C4-2B (cell line): ENCODE results near the gene MYH15.

ENCODE experiments used
- H3K27ac ChIP-seq: fragments of 450-650 bp; 2 replicates; pipeline ENCODE4 v1.5.1; 2017
- CTCF ChIP-seq: fragments of 450-650 bp; conservative IDR thresholded peaks from 2 replicates; pipeline ENCODE4 v1.5.1; 2017; ENCODE audit warnings: mild to moderate bottlenecking
- ZFX ChIP-seq: fragments of 450-650 bp; IDR thresholded peaks from 2 replicates; pipeline ENCODE4 v1.6.1; 2017

Gene MYH15

DNA sequence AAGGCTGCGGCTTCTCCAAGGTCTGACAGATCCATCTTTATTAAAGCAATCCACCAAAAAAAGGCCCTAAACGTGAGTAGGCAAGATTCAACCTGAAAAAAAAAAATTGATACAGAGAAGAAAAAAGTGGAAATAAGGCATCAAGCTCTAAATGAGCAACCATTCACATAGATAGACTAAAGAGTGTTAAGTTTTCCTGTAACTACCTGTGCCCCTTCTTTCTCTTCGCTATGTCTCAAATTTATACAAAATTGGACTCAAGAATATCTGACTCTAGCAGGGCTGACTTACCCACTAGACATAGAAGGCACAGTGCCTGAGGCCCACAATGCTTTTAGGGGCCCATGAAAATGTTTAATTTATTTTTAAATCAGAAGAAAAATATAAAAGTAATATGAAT, at the start of gene MYH15:
Gene MYH15 (minus strand): TSS at position 101 of the 400 bp plus-strand sequence. CDS start 66 bp downstream, at position 35.
- TF ChIP-seq ZFX (no peak), CTCF (no peak)
- no peak within 1 kb of the TSS for H3K27ac ChIP-seq

- no peak for TF ChIP-seq CTCF
- TF ChIP-seq ZFX: no peak
- H3K27ac ChIP-seq: no peak overlapping the region
Observed at GRCh38 chr3:108555966-108556581, 45.7 kb upstream of the MYH15 start.

DNA sequence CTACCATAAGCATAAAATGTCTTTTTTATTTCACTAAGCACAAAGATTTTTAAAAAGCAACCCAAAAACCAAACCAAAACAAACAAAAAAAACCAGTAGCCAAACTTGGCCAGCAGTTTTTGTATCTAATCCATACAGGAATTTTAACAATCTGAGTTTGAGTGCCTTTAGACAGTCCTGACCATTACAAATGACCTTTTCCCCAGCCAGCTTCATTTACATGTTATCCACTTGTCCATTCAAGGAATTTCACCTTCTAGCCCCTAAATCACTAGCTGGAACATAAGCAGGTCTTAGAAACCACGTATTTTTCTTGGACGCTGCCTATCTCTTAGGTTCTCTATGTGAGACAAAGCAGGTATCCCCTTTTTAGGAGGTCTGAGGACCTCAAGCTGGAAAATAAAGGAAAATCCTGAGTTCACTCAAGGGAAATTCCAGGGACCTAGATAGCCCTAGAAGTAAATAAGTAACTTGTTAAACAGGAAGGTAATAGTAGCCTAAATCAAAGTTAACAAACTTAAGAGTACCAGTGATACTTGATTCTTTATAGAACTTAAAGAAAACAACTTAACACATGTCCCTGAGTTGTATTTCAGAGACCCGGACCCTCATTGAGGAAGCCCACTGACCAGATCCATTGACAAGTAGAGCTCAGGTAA, 44.6 kb upstream of the MYH15 start:
- TF ChIP-seq ZFX (no peak), CTCF (no peak)
- H3K27ac ChIP-seq: no peak overlapping the region

DNA sequence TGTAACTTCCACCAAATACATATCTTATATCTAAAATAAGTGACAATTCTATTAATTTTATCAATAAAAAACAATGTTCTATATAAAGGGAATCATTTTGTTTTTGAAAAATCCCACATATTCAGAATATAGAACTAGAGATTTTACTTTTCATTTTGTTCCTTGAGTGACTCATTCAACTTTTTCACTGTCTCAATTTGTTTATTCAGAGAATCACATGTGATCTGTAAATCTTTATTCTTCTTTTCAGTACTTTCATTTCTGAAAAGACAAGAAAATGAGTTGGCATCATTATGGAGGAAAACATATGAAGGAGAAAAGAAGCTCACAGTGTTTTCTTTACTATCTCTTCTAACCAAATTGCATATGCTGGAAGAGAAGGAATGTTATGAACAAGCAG, 43.8 kb upstream of the MYH15 start:
- no peak overlapping the region; the same call in 1 of the 2 replicates for H3K27ac ChIP-seq
- TF ChIP-seq ZFX (no peak), CTCF (no peak)

GRCh38 chr3:108552267-108553159, 42.1 kb upstream of the MYH15 start:
- TF ChIP-seq CTCF (peak; percentile 63), ZFX (no peak)
- H3K27ac ChIP-seq: no peak overlapping the region

DNA sequence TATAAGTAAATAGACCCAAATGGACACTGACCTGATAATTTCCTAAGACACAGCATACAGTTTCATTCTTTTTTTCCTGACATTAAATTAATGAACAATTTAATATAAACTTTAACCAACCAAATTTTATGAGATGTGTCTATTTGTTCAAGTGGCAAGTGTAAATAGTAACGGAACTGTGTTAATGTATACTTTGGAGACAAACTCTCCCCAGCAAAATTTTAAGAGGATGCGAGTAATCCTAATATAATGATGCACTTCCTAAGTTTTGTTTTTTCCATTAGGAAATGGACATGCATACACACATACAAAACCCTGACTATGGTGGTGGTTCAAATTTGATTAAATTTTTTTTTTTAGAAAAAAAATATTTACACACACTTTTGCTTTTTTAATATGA, 38.5 kb upstream of the MYH15 start:
- TF ChIP-seq CTCF: no peak
- no peak for TF ChIP-seq ZFX
- H3K27ac ChIP-seq: no peak overlapping the region

DNA sequence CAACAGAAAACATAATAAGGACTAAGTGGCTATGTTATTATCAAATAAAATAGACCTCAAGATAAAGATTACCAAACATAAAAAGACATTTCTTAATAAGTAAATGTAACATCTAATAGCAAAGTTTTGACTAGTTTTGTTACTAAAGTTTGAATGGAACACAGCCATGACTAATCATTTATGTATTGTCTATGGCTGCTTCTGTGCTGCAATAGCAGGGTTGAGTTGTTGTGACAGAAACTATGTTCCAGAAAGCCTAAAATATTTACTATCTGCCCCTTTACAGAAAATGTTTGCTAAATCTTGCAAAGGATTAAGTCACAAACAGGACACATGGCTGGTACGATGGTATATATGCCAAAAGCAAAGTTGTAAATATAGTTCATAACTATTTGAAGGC, 37.9 kb upstream of the MYH15 start:
- H3K27ac ChIP-seq: no peak overlapping the region
- no peak for TF ChIP-seq ZFX
- no peak for TF ChIP-seq CTCF
